Endothelial cell of umbilical vein (primary cell): ENCODE results near the gene SLC12A9.

Experiments
- EZH2 ChIP-seq: IDR thresholded peaks from 2 replicates; pipeline ENCODE4 v1.6.1; 2012; ENCODE audit warnings: borderline replicate concordance, low read depth, mild to moderate bottlenecking, moderate library complexity, low read length, inconsistent platforms; ENCODE audit not compliant: severe bottlenecking
- FOS ChIP-seq: IDR thresholded peaks from 2 replicates; pipeline ENCODE4 v1.6.1; 2011; ENCODE audit warnings: mild to moderate bottlenecking, low read length, moderate library complexity, borderline replicate concordance; ENCODE audit not compliant: insufficient read depth
- GATA2 ChIP-seq: IDR thresholded peaks from 2 replicates; pipeline ENCODE4 v1.7.0; 2011; ENCODE audit warnings: low read depth, mild to moderate bottlenecking, moderate library complexity, mixed read lengths, low read length; ENCODE audit not compliant: insufficient read length, insufficient read depth
- MYC ChIP-seq: IDR thresholded peaks from one replicate; pipeline ENCODE4 v1.6.1; 2011; ENCODE audit warnings: mild to moderate bottlenecking, low read depth, low read length
- POLR2A ChIP-seq: IDR thresholded peaks from 2 replicates; pipeline ENCODE4 v1.6.1; 2012; ENCODE audit warnings: low read depth, mild to moderate bottlenecking, control low read depth, low read length
- POLR2AphosphoS5 ChIP-seq: IDR thresholded peaks from 2 replicates; pipeline ENCODE4 v1.6.1; 2012; ENCODE audit warnings: low read depth, mild to moderate bottlenecking, control low read depth, low read length, moderate library complexity; ENCODE audit not compliant: insufficient read depth
- TF ChIP-seq, protein P1 (sequence below), 2 donors: IDR thresholded peaks; 1 replicate in 1 of 2; 2 replicates in 1 of 2; pipeline ENCODE4 v1.5.1; 2011; ENCODE audit warnings: low read length in 2 of 2, mild to moderate bottlenecking in 2 of 2, moderate library complexity in 2 of 2, control low read depth in 1 of 2, inconsistent platforms in 1 of 2, low read depth in 1 of 2; ENCODE audit not compliant: insufficient read depth in 1 of 2; ENCODE audit errors: extremely low read depth in 1 of 2

DNA sequence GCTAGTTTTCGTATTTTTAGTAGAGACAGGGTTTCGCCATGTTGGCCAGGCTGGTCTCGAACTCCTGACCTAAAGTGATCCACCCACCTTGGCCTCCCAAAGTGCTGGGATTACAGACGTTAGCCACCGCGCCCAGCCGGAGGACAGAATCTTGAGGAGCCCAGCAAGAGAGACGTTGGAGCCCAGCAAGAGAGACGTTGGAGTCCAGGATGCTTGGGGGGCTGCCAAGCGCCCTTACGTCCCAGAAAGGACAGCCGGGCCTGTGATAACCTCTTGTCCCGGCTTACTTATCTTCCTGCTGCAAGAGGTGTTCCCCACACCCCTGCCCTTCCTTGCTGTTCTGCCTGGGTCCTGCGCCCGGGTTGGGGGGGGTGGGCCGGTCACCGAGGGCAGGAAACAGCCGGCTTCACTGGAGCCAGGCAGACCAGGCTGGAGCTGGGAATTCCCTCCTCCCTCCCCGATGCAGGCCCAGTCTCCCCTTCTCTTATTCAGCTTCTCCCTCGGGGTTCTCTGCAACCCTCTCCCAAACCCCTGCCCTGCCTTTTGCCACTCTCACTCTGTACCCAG lies 23.3 kb upstream of the SLC12A9 start:
- TF ChIP-seq, protein P1, sequence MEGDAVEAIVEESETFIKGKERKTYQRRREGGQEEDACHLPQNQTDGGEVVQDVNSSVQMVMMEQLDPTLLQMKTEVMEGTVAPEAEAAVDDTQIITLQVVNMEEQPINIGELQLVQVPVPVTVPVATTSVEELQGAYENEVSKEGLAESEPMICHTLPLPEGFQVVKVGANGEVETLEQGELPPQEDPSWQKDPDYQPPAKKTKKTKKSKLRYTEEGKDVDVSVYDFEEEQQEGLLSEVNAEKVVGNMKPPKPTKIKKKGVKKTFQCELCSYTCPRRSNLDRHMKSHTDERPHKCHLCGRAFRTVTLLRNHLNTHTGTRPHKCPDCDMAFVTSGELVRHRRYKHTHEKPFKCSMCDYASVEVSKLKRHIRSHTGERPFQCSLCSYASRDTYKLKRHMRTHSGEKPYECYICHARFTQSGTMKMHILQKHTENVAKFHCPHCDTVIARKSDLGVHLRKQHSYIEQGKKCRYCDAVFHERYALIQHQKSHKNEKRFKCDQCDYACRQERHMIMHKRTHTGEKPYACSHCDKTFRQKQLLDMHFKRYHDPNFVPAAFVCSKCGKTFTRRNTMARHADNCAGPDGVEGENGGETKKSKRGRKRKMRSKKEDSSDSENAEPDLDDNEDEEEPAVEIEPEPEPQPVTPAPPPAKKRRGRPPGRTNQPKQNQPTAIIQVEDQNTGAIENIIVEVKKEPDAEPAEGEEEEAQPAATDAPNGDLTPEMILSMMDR (IDR thresholded peaks at IDR 0.05; ENCODE audit: extremely low read depth in 1 of 2, insufficient read depth in 1 of 2, low read depth in 1 of 2, low read length in 2 of 2), result no peak
- TF ChIP-seq FOS (no peak), POLR2AphosphoS5 (peak; percentile 99), POLR2A (peak; percentile 87), EZH2 (no peak), MYC (no peak), GATA2 (peak; percentile 97)
